Mucosa of descending colon (tissue), 3 donors: ENCODE results near the gene NECTIN2. TPM values are rescaled to one million over a fixed set of nuclear protein-coding genes. Genes with fewer than 3 reads are reported as not detected.

ENCODE experiments used
- ATAC-seq: fragments of 200-7000 bp; cut with Tn5 transposase; one replicate; pipeline ENCODE4 v1.9.1; 2020; ENCODE audit warnings: mild to moderate bottlenecking, moderate library complexity
- DNase-seq, 3 donors: peaks; one replicate each; pipeline ENCODE4 v3.0.0-alpha.2; 2020
- H3K36me3 ChIP-seq: fragments of 200-600 bp; one replicate; pipeline ENCODE4 v1.8.0; 2021; ENCODE audit warnings: low read depth, mild to moderate bottlenecking
- H3K4me1 ChIP-seq: fragments of 200-600 bp; one replicate; pipeline ENCODE4 v1.8.0; 2021; ENCODE audit warnings: low read depth, mild to moderate bottlenecking
- H3K4me3 ChIP-seq: fragments of 200-600 bp; one replicate; pipeline ENCODE4 v1.8.0; 2021; ENCODE audit warnings: mild to moderate bottlenecking
- H3K9me3 ChIP-seq: fragments of 200-600 bp; one replicate; pipeline ENCODE4 v1.8.0; 2021; ENCODE audit warnings: mild to moderate bottlenecking
- CTCF ChIP-seq: fragments of 200-600 bp; IDR thresholded peaks from one replicate; pipeline ENCODE4 v1.8.0; 2022; ENCODE audit warnings: antibody characterized with exemption, mild to moderate bottlenecking
- intact Hi-C, 2 donors: fragments of 100-400 bp; cut with DNase I in 1 of 2; cut with micrococcal nuclease in 1 of 2; formaldehyde crosslinking; loops; one replicate each; pipeline versions ENCODE4 v1.11.0 to v1.11.1; 2022; cut with DNase I, micrococcal nuclease
- long read RNA-seq, 2 donors: library from polyadenylated mRNA; unstranded; transcript quantifications; one replicate each; pipeline ENCODE4 v2.0.0, GENCODE V29; 2019 to 2021
- total RNA-seq, 3 donors: library from RNA; stranded (reverse); fragmentation: NEBNext Ultra II Directional in 2 of 3; extraction: Animal tissue kit (Norgen Biotek cat#: 25700) in 2 of 3; gene quantifications; one replicate each; pipeline versions ENCODE4 v1.2.1 to v1.2.4, GENCODE V29; 2021 to 2023
- donor health status: DM: no; HTN: no; CAD: no; lungs with moderate emphysema.
- donor health status: DM: no; HTN: no; CAD: no.
- donor health status: DM: no; HTN: yes; CAD: no.

The NECTIN2 gene
- 100 to 1,000 TPM in 1 of 3 donors, 10 to 100 TPM in 2; 65.3 to 109 (median 98.8) TPM for total RNA-seq
- long read RNA-seq, donor 1, transcript NECTIN2-202 (6 exons, 2,112 nt), result major isoform, 77 of 149 reads
- long read RNA-seq, donor 1, transcript NECTIN2-201 (9 exons, 2,466 nt), result minor isoform, 44 of 149 reads
- long read RNA-seq, donor 1, partial matches to known transcripts, result 11 of 149 reads
- long read RNA-seq, donor 1, other reads (novel, unspliced or antisense), result 17 of 149 reads
- long read RNA-seq, donor 2, transcript NECTIN2-201 (9 exons, 2,466 nt), result minor isoform, 7 of 42 reads
- long read RNA-seq, donor 2, transcript NECTIN2-202 (6 exons, 2,112 nt), result major isoform, 24 of 42 reads
- long read RNA-seq, donor 2, partial matches to known transcripts, result 6 of 42 reads
- long read RNA-seq, donor 2, other reads (novel, unspliced or antisense), result 5 of 42 reads

GRCh38 chr19:44845612-44846454 lies at the start of gene NECTIN2:
Gene NECTIN2 (plus strand): TSS chr19:44846297. CDS start chr19:44846526, 229 bp downstream.
- intact Hi-C loops, result no loop called here
- H3K9me3 ChIP-seq, result no peaks in the 10 kb centered on the region
- peaks cover 22% of the 10 kb centered on the region for H3K4me1 ChIP-seq
- ATAC-seq (peak; percentile 87), DNase-seq (peak; percentile 98 to 100 (median 100))
- H3K36me3 ChIP-seq, result no peaks in the 10 kb centered on the region
- H3K4me3 ChIP-seq, result peak within 1 kb of the TSS; percentile 93
- peak; percentile 22 for TF ChIP-seq CTCF

- intact Hi-C loops, result no loop called here
- ATAC-seq (no peak), DNase-seq (no peak)
These were observed 49.4 kb upstream of the NECTIN2 start for GRCh38 chr19:44796701-44797115.

GRCh38 chr19:44799627-44800346 lies 46.3 kb upstream of the NECTIN2 start:
- intact Hi-C loops, result no loop called here
- no peak for TF ChIP-seq CTCF
- no peak overlapping the region for H3K4me3 ChIP-seq
- H3K4me1 ChIP-seq, result no peaks in the 10 kb centered on the region
- H3K36me3 ChIP-seq, result no peaks in the 10 kb centered on the region
- DNase-seq, result no peak
- no peaks in the 10 kb centered on the region for H3K9me3 ChIP-seq
- peak; percentile 11 for ATAC-seq

More at GRCh38 chr19:44796701-44797115, 49.4 kb upstream of the NECTIN2 start:
- Histone ChIP-seq H3K9me3 (no peaks in the 10 kb centered on the region), H3K36me3 (no peaks in the 10 kb centered on the region), H3K4me1 (no peaks in the 10 kb centered on the region), H3K4me3 (no peak overlapping the region)
- no peak for TF ChIP-seq CTCF

- no peaks in the 10 kb centered on the region for H3K36me3 ChIP-seq
- no peaks in the 10 kb centered on the region for H3K4me1 ChIP-seq
- ATAC-seq (peak; percentile 95), DNase-seq (peak; percentile 83 to 91 (median 89))
- H3K4me3 ChIP-seq, result no peak overlapping the region
- no peaks in the 10 kb centered on the region for H3K9me3 ChIP-seq
- TF ChIP-seq CTCF, result peak; percentile 91
- intact Hi-C loops, result no loop called here
These were observed 45.6 kb upstream of the NECTIN2 start for GRCh38 chr19:44800461-44800860.
